HEK293 (cell line): ENCODE measurements around the gene UBXN10.

Experiments used
- CTCF ChIA-PET: fragments of 350-600 bp; formaldehyde crosslinking; extraction: SDS; loops from one replicate; lab custom pipeline; 2021; ENCODE audit warnings: antibody characterized with exemption; lab: Yijun Ruan, JAX
- POLR2A ChIA-PET: fragments of 300-600 bp; formaldehyde crosslinking; extraction: SDS; loops from one replicate; lab custom pipeline; 2020; ENCODE audit warnings: antibody characterized with exemption, inconsistent platforms; lab: Yijun Ruan, JAX
- H3K27ac ChIP-seq: fragments of 200-500 bp; sonication (Bioruptor generic); 2 replicates; pipeline ENCODE4 v1.5.1; 2014; ENCODE audit warnings: low read depth, low read length, control low read depth, inconsistent platforms; ENCODE audit errors: extremely low read depth
- H3K36me3 ChIP-seq, 2 experiments: fragments of 200-500 bp in 1 of 2; sonication (Bioruptor generic) in 1 of 2; 1 replicate in 1 of 2; 2 replicates in 1 of 2; pipeline ENCODE4 v1.5.1; 2014 to 2017; ENCODE audit warnings: inconsistent platforms in 2 of 2, low read length in 2 of 2; ENCODE audit not compliant: control insufficient read depth in 2 of 2, insufficient read depth in 1 of 2
- H3K4me1 ChIP-seq: fragments of 200-500 bp; sonication (Bioruptor generic); 2 replicates; pipeline ENCODE4 v1.5.1; 2014; ENCODE audit warnings: mild to moderate bottlenecking, low read length, inconsistent platforms; ENCODE audit not compliant: control insufficient read depth, insufficient read depth
- H3K4me3 ChIP-seq: 2 replicates; pipeline ENCODE4 v1.5.1; 2011; ENCODE audit warnings: low read depth, mild to moderate bottlenecking, control low read depth, low read length, moderate library complexity
- H3K9me3 ChIP-seq: fragments of 200-500 bp; sonication (Bioruptor generic); 2 replicates; pipeline ENCODE4 v1.5.1; 2014; ENCODE audit warnings: low read depth, low read length, inconsistent platforms; ENCODE audit not compliant: control insufficient read depth, insufficient read depth
- BCL11A ChIP-seq: fragments of 450-650 bp; formaldehyde crosslinking; IDR thresholded peaks from 2 replicates; pipeline ENCODE4 v1.5.1; 2016; ENCODE audit warnings: low read depth, missing biosample characterization, missing genetic modification characterization
- HOXD13 ChIP-seq: sonication (generic); formaldehyde crosslinking; IDR thresholded peaks from 2 replicates; pipeline ENCODE4 v1.8.0; 2022; ENCODE audit warnings: missing genetic modification reagents, borderline replicate concordance
- KLF7 ChIP-seq: fragments of 450-650 bp; formaldehyde crosslinking; IDR thresholded peaks from 2 replicates; pipeline ENCODE4 v1.5.1; 2016; ENCODE audit warnings: missing biosample characterization, missing genetic modification characterization, borderline replicate concordance
- MZF1 ChIP-seq: fragments of 450-650 bp; formaldehyde crosslinking; IDR thresholded peaks from 2 replicates; pipeline ENCODE4 v1.5.1; 2017; ENCODE audit warnings: missing biosample characterization, missing genetic modification characterization, borderline replicate concordance
- YY1 ChIP-seq: fragments of 450-650 bp; formaldehyde crosslinking; IDR thresholded peaks from 2 replicates; pipeline ENCODE4 v1.5.1; 2018; ENCODE audit warnings: missing biosample characterization, missing genetic modification characterization
- ZBTB20 ChIP-seq: fragments of 450-650 bp; formaldehyde crosslinking; IDR thresholded peaks from 2 replicates; pipeline ENCODE4 v1.5.1; 2016; ENCODE audit warnings: missing biosample characterization, missing genetic modification characterization
- ZFP37 ChIP-seq: fragments of 450-650 bp; formaldehyde crosslinking; IDR thresholded peaks from 2 replicates; pipeline ENCODE4 v1.5.1; 2016; ENCODE audit warnings: missing biosample characterization, missing genetic modification characterization
- ZFP69B ChIP-seq: fragments of 450-650 bp; formaldehyde crosslinking; IDR thresholded peaks from 2 replicates; pipeline ENCODE4 v1.5.1; 2016; ENCODE audit warnings: missing biosample characterization, missing genetic modification characterization
- ZNF133 ChIP-seq: fragments of 450-650 bp; formaldehyde crosslinking; IDR thresholded peaks from 2 replicates; pipeline ENCODE4 v1.5.1; 2016; ENCODE audit warnings: missing biosample characterization, missing genetic modification characterization
- ZNF16 ChIP-seq: fragments of 450-650 bp; formaldehyde crosslinking; IDR thresholded peaks from 2 replicates; pipeline ENCODE4 v1.5.1; 2016; ENCODE audit warnings: low read depth, missing biosample characterization, missing genetic modification characterization
- ZNF239 ChIP-seq: fragments of 450-650 bp; formaldehyde crosslinking; IDR thresholded peaks from 2 replicates; pipeline ENCODE4 v1.5.1; 2016; ENCODE audit warnings: missing biosample characterization, missing genetic modification characterization
- ZNF324 ChIP-seq: fragments of 450-650 bp; formaldehyde crosslinking; IDR thresholded peaks from 2 replicates; pipeline ENCODE4 v1.5.1; 2016; ENCODE audit warnings: missing biosample characterization, missing genetic modification characterization
- ZNF366 ChIP-seq: fragments of 450-650 bp; formaldehyde crosslinking; conservative IDR thresholded peaks from 2 replicates; pipeline ENCODE4 v1.5.1; 2016; ENCODE audit warnings: missing biosample characterization, missing genetic modification characterization
- ZNF473 ChIP-seq: fragments of 450-650 bp; formaldehyde crosslinking; IDR thresholded peaks from 2 replicates; pipeline ENCODE4 v1.5.1; 2017; ENCODE audit warnings: missing biosample characterization, missing genetic modification characterization
- ZNF549 ChIP-seq: fragments of 450-650 bp; IDR thresholded peaks from 2 replicates; pipeline ENCODE4 v1.5.1; 2018; ENCODE audit warnings: missing biosample characterization, missing genetic modification characterization, mild to moderate bottlenecking, inconsistent platforms, moderate library complexity
- ZNF621 ChIP-seq: fragments of 450-650 bp; formaldehyde crosslinking; IDR thresholded peaks from 2 replicates; pipeline ENCODE4 v1.5.1; 2017; ENCODE audit warnings: missing biosample characterization, missing genetic modification characterization
- ZNF623 ChIP-seq: fragments of 450-650 bp; formaldehyde crosslinking; IDR thresholded peaks from 2 replicates; pipeline ENCODE4 v1.5.1; 2016; ENCODE audit warnings: missing biosample characterization, missing genetic modification characterization
- ZNF707 ChIP-seq: fragments of 450-650 bp; formaldehyde crosslinking; IDR thresholded peaks from 2 replicates; pipeline ENCODE4 v1.5.1; 2016; ENCODE audit warnings: missing biosample characterization, missing genetic modification characterization
- ZNF747 ChIP-seq: fragments of 450-650 bp; formaldehyde crosslinking; IDR thresholded peaks from 2 replicates; pipeline ENCODE4 v1.5.1; 2016; ENCODE audit warnings: missing biosample characterization, missing genetic modification characterization
- ZNF792 ChIP-seq: fragments of 450-650 bp; formaldehyde crosslinking; IDR thresholded peaks from 2 replicates; pipeline ENCODE4 v1.5.1; 2016; ENCODE audit warnings: missing biosample characterization, missing genetic modification characterization
- ZSCAN30 ChIP-seq: fragments of 450-650 bp; IDR thresholded peaks from 2 replicates; pipeline ENCODE4 v1.5.1; 2018; ENCODE audit warnings: missing biosample characterization, mild to moderate bottlenecking, missing genetic modification characterization, moderate library complexity
- TF ChIP-seq, protein P1 (sequence below): fragments of 450-650 bp; formaldehyde crosslinking; IDR thresholded peaks from 2 replicates; pipeline ENCODE4 v1.5.1; 2016; ENCODE audit warnings: missing biosample characterization, missing genetic modification characterization

UBXN10 gene

DNA sequence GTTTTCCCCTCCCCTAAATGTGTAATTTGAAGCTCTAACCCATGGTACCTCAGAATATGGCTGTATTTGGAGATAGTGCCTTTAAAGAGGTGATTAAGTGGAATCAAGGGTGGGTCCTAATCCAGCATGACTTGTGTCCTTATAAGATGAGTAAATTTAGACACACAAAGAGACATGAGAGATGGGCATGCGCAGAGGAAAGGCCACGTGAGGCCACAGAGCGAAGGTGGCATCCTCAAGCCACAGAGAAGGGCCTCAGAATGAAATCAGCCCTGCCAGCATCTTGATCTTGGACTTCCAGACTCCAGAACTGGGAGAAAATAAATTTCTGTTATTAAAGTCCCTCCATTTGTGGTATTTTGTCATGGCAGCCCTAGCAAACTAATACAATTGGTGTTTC lies 49.6 kb upstream of the UBXN10 start:
- POLR2A ChIA-PET = no interaction called here
- Histone ChIP-seq H3K27ac (no peak overlapping the region), H3K36me3 (no peaks in the 10 kb centered on the region), H3K9me3 (no peaks in the 10 kb centered on the region), H3K4me3 (no peak overlapping the region), H3K4me1 (no peaks in the 10 kb centered on the region)
- CTCF ChIA-PET = interaction anchor here (0.9 kb wide), 1 partner anchor 16 kb away, joined by 5 read pairs; no protein-coding TSS in a partner anchor
- TF ChIP-seq ZNF324 (tag by site-specific recombination) = no peak
- TF ChIP-seq ZNF621 (tag by site-specific recombination) = no peak

GRCh38 chr1:20137055-20137454 lies 48.8 kb upstream of the UBXN10 start:
- CTCF ChIA-PET = interaction anchor here (0.9 kb wide), 1 partner anchor 15 kb away, joined by 5 read pairs; no protein-coding TSS in a partner anchor
- Histone ChIP-seq H3K9me3 (no peaks in the 10 kb centered on the region), H3K27ac (no peak overlapping the region), H3K36me3 (no peaks in the 10 kb centered on the region), H3K4me1 (no peaks in the 10 kb centered on the region), H3K4me3 (no peak overlapping the region)
- TF ChIP-seq ZNF239 (tag by site-specific recombination) (no peak), ZFP69B (tag by site-specific recombination) (no peak), BCL11A (tag by site-specific recombination) (no peak), KLF7 (tag by site-specific recombination) (no peak), ZNF792 (tag by site-specific recombination) (no peak), ZFP37 (tag by site-specific recombination) (no peak), ZNF549 (tag by site-specific recombination) (no peak), HOXD13 (CRISPR knock-in tag) (no peak), YY1 (no peak), ZNF16 (tag by site-specific recombination) (no peak), ZNF747 (tag by site-specific recombination) (no peak)
- POLR2A ChIA-PET = no interaction called here

DNA sequence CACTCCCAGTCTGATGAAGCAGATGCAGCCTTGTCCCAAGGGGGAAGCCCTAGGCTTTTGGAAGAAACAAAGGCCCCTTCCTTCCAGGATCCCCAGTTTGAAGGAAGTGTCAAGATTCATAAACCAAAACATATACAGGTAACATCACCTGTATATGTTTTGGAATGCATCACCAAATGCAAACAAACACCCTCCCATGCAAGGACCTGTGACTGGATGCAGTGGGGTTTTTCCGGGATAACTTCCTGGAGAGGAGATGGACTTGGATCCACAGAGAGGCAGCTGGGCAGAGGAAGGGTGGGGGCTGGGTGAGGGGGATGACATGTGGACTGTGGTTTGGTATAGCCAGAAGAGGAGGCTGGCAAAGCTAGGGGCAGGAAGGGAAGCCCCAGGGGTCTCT lies 48.3 kb upstream of the UBXN10 start:
- no peaks in the 10 kb centered on the region for H3K4me1 ChIP-seq
- H3K4me3 ChIP-seq = no peak overlapping the region
- TF ChIP-seq, protein P1, sequence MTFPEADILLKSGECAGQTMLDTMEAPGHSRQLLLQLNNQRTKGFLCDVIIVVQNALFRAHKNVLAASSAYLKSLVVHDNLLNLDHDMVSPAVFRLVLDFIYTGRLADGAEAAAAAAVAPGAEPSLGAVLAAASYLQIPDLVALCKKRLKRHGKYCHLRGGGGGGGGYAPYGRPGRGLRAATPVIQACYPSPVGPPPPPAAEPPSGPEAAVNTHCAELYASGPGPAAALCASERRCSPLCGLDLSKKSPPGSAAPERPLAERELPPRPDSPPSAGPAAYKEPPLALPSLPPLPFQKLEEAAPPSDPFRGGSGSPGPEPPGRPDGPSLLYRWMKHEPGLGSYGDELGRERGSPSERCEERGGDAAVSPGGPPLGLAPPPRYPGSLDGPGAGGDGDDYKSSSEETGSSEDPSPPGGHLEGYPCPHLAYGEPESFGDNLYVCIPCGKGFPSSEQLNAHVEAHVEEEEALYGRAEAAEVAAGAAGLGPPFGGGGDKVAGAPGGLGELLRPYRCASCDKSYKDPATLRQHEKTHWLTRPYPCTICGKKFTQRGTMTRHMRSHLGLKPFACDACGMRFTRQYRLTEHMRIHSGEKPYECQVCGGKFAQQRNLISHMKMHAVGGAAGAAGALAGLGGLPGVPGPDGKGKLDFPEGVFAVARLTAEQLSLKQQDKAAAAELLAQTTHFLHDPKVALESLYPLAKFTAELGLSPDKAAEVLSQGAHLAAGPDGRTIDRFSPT (tag by site-specific recombination) = no peak
- TF ChIP-seq ZNF366 (tag by site-specific recombination) (no peak), ZSCAN30 (tag by site-specific recombination) (no peak), ZNF133 (tag by site-specific recombination) (no peak), ZNF707 (tag by site-specific recombination) (no peak), ZNF623 (no peak), MZF1 (tag by site-specific recombination) (no peak), ZBTB20 (tag by site-specific recombination) (no peak), ZNF473 (tag by site-specific recombination) (no peak)
- no peaks in the 10 kb centered on the region for H3K36me3 ChIP-seq
- no peaks in the 10 kb centered on the region for H3K9me3 ChIP-seq
- ChIA-PET CTCF (no interaction called here), POLR2A (no interaction called here)
- no peak overlapping the region for H3K27ac ChIP-seq
